Mononuclear cell (primary cell): Measurements from ENCODE around the gene GIPC1. TPM values are rescaled to one million over a fixed set of nuclear protein-coding genes. Genes with fewer than 3 reads are reported as not detected.
"Not testable (repeated sequence)": the region's sequence is repeated elsewhere in the genome, so short reads cannot be mapped to it uniquely, and the experiment has no call there.

ENCODE experiments used
- H3K27me3 ChIP-seq: 2 replicates; pipeline ENCODE4 v1.6.0; 2011; ENCODE audit warnings: low read length, control low read depth; ENCODE audit not compliant: insufficient read depth
- H3K4me1 ChIP-seq: 2 replicates; pipeline ENCODE4 v1.5.1; 2011; ENCODE audit warnings: mild to moderate bottlenecking, low read length, control low read depth; ENCODE audit not compliant: insufficient read depth
- H3K4me3 ChIP-seq: 2 replicates; pipeline ENCODE4 v1.5.1; 2011; ENCODE audit warnings: mild to moderate bottlenecking, low read length, moderate library complexity
- H3K9me3 ChIP-seq: 2 replicates; pipeline ENCODE4 v1.5.1; 2011; ENCODE audit warnings: low read depth, mild to moderate bottlenecking, control low read depth, low read length
- total RNA-seq: library from RNA; depleted of rRNA; stranded (reverse); fragments of >200 nt; gene quantifications from one replicate; pipeline ENCODE4 v1.2.3, GENCODE V29; 2012

GIPC1 gene
- total RNA-seq, 1 donor: 11.0 TPM

GRCh38 chr19:14510311-14511228 is 14.6 kb upstream of the GIPC1 start:
- peaks cover 64% of the 10 kb centered on the region for H3K4me1 ChIP-seq

GRCh38 chr19:14507704-14508542 is 12.0 kb upstream of the GIPC1 start:
- Histone ChIP-seq H3K27me3 (no peaks in the 10 kb centered on the region), H3K4me1 (peaks cover 65% of the 10 kb centered on the region), H3K9me3 (no peaks in the 10 kb centered on the region), H3K4me3 (no peak overlapping the region)

More at GRCh38 chr19:14510311-14511228, 14.6 kb upstream of the GIPC1 start:
- H3K27me3 ChIP-seq: no peaks in the 10 kb centered on the region
- H3K9me3 ChIP-seq: no peaks in the 10 kb centered on the region
- no peak overlapping the region for H3K4me3 ChIP-seq

- H3K4me1 ChIP-seq: peaks cover 55% of the 10 kb centered on the region
Observed at GRCh38 chr19:14505488-14506239, 9.7 kb upstream of the GIPC1 start.

GRCh38 chr19:14504575-14504974 is 8.6 kb upstream of the GIPC1 start:
- not testable (repeated sequence) for H3K27me3 ChIP-seq, H3K4me3 ChIP-seq, H3K9me3 ChIP-seq
- H3K4me1 ChIP-seq: peaks cover 44% of the 10 kb centered on the region

More at GRCh38 chr19:14505488-14506239, 9.7 kb upstream of the GIPC1 start:
- no peaks in the 10 kb centered on the region for H3K9me3 ChIP-seq
- no peak overlapping the region for H3K4me3 ChIP-seq
- no peaks in the 10 kb centered on the region for H3K27me3 ChIP-seq

- Histone ChIP-seq H3K4me1 (peaks cover 31% of the 10 kb centered on the region), H3K27me3 (no peaks in the 10 kb centered on the region), H3K9me3 (no peaks in the 10 kb centered on the region), H3K4me3 (no peak overlapping the region)
Observed at GRCh38 chr19:14503285-14503684, 7.4 kb upstream of the GIPC1 start.

GRCh38 chr19:14502334-14503092 is 6.6 kb upstream of the GIPC1 start:
- H3K9me3 ChIP-seq: no peaks in the 10 kb centered on the region
- no peaks in the 10 kb centered on the region for H3K27me3 ChIP-seq
- H3K4me1 ChIP-seq: peaks cover 26% of the 10 kb centered on the region
- no peak overlapping the region for H3K4me3 ChIP-seq

GRCh38 chr19:14497228-14497921 is 1.4 kb upstream of the GIPC1 start:
- Histone ChIP-seq H3K4me3 (no peak overlapping the region), H3K9me3 (no peaks in the 10 kb centered on the region), H3K4me1 (peaks cover 24% of the 10 kb centered on the region), H3K27me3 (no peaks in the 10 kb centered on the region)

- Histone ChIP-seq H3K27me3 (no peaks in the 10 kb centered on the region), H3K4me3 (no peak overlapping the region), H3K9me3 (no peaks in the 10 kb centered on the region), H3K4me1 (peaks cover 24% of the 10 kb centered on the region)
Observed at GRCh38 chr19:14496834-14497227, 904 bp upstream of the GIPC1 start.

- Histone ChIP-seq H3K27me3 (no peaks in the 10 kb centered on the region), H3K4me1 (peaks cover 24% of the 10 kb centered on the region), H3K4me3 (peak overlapping the region; percentile 6), H3K9me3 (no peaks in the 10 kb centered on the region)
Observed at GRCh38 chr19:14495672-14496028, 277 bp downstream of the GIPC1 start.

- Histone ChIP-seq H3K9me3 (no peaks in the 10 kb centered on the region), H3K27me3 (no peaks in the 10 kb centered on the region), H3K4me3 (peak overlapping the region; percentile 6), H3K4me1 (peaks cover 24% of the 10 kb centered on the region)
Observed at GRCh38 chr19:14494910-14495671, 836 bp downstream of the GIPC1 start.

GRCh38 chr19:14494411-14494810 is 1.5 kb downstream of the GIPC1 start:
- H3K27me3 ChIP-seq: no peaks in the 10 kb centered on the region

GRCh38 chr19:14492756-14493337 is 3.1 kb downstream of the GIPC1 start:
- Histone ChIP-seq H3K9me3 (no peaks in the 10 kb centered on the region), H3K27me3 (no peaks in the 10 kb centered on the region), H3K4me1 (peaks cover 24% of the 10 kb centered on the region), H3K4me3 (no peak overlapping the region)

More at GRCh38 chr19:14494411-14494810, 1.5 kb downstream of the GIPC1 start:
- peaks cover 24% of the 10 kb centered on the region for H3K4me1 ChIP-seq
- H3K9me3 ChIP-seq: no peaks in the 10 kb centered on the region
- H3K4me3 ChIP-seq: no peak overlapping the region
